ENCODE results near the gene PLA2G4F.

PLA2G4F gene, protein sequence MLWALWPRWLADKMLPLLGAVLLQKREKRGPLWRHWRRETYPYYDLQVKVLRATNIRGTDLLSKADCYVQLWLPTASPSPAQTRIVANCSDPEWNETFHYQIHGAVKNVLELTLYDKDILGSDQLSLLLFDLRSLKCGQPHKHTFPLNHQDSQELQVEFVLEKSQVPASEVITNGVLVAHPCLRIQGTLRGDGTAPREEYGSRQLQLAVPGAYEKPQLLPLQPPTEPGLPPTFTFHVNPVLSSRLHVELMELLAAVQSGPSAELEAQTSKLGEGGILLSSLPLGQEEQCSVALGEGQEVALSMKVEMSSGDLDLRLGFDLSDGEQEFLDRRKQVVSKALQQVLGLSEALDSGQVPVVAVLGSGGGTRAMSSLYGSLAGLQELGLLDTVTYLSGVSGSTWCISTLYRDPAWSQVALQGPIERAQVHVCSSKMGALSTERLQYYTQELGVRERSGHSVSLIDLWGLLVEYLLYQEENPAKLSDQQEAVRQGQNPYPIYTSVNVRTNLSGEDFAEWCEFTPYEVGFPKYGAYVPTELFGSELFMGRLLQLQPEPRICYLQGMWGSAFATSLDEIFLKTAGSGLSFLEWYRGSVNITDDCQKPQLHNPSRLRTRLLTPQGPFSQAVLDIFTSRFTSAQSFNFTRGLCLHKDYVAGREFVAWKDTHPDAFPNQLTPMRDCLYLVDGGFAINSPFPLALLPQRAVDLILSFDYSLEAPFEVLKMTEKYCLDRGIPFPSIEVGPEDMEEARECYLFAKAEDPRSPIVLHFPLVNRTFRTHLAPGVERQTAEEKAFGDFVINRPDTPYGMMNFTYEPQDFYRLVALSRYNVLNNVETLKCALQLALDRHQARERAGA

GRCh38 chr15:42156243-42156922 is at the start of gene PLA2G4F:
PLA2G4F (minus strand) TSS chr15:42156636; CDS start chr15:42156549, 87 bp downstream.
- DNase-seq = no peak

DNA sequence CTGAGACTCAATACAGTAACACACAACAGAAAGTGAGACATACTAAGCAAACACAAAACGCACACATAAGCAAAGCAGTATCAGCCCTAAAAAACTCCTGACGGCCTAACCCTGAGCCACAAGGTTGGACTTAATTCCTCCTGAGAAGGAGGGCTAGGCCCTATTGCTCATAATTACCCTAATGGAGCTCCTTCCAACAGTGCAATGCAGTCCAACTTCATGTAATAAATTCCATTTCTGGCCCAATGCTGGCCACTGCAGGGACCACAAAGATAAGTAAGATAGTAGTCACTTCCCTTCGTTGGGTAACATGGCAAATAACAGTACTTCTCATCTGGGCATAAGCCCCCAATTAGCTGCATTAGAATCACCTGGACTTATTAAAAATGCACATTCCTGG is 47.5 kb upstream of the PLA2G4F start:
- DNase-seq = no peak

DNA sequence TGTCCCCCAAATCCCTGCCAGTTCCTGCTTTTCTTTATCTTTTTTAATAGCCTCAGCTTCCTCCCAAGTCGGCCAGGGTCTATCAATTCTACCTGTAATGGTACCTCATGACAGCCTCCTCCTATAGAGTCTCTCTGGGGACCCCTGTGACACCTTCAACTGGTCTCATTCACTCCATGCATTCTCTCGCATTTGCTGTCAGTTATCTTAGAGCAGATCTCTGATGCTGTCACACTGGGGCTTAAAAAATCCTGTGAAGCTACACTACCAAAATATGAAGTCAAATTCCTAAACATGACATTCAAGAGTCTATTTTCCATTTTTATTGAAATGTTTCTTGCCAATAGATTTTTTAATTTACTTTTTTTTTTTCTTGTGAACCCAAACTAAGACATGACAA is 46.2 kb upstream of the PLA2G4F start:
- no peak for DNase-seq

DNA sequence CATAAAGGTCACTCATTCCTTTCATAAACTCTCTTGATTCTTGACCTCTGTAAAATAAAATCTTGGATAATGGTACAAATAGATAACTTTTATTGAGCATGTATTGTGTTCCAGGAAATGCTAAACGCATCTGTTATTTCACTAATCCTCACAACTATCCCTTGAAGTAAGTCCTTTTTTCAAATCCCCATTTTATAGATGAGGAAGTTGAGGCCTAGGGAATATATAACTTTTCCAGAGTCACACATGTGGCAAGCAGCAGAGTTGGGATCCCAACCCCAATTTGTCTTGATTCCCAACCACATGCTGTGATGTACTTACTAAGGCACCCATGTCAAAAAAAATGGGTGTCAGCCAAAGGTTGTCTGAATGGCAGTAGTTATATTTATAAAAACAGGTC is 45.4 kb upstream of the PLA2G4F start:
- no peak for DNase-seq

- DNase-seq = no peak
These were observed 42.7 kb upstream of the PLA2G4F start for GRCh38 chr15:42199126-42199525.

GRCh38 chr15:42198516-42198915 is 42.1 kb upstream of the PLA2G4F start:
- no peak for DNase-seq

DNA sequence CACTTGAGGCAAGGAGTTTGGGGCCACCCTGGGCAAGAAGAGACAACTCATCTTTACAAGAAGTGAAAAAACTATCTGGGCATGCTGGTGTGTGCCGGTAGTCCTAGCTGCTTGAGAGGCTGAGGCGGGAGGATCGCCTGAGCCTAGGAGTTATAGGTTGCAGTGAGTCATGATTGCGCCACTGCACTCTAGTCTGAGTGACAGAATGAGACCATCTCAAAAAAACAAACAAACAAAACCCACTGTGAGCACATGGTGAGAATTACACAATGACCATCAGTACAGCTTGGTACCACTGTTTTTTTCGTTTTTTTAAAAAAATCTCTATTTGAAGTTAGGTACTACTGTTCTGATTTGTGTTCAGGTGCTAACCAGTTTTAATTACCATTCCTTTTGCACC is 38.1 kb upstream of the PLA2G4F start:
- no peak for DNase-seq

- no peak for DNase-seq
These were observed 36.9 kb upstream of the PLA2G4F start for GRCh38 chr15:42193383-42193782.

GRCh38 chr15:42191610-42192346 is 35.3 kb upstream of the PLA2G4F start:
- no peak for DNase-seq

- DNase-seq = no peak
These were observed 33.9 kb upstream of the PLA2G4F start for GRCh38 chr15:42190370-42190769.

GRCh38 chr15:42185801-42186200 is 29.4 kb upstream of the PLA2G4F start:
- DNase-seq = no peak

- DNase-seq = no peak
These were observed 28.3 kb upstream of the PLA2G4F start for GRCh38 chr15:42184736-42185135.

DNA sequence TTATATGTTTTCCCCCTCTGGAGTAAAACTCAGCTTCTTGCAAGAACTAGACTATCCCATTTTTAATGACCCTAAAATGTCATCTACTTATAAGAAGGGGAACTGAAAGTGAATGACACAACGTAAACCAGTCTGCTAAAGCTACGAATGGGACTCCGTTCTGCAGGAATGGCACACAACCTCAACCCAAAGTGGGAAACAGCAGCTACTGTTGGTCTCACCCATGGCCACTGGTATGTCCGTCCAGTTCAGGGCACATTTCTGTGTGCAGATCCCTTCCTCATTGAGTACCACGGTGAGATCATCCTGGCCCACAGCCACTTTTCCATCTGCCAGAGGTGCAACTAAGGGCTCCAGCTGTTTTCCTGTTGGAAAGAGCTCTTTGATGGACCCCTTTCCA is 27.9 kb upstream of the PLA2G4F start:
- DNase-seq = peak in 1 of 58 donors; percentile 30

- peak in 1 of 58 donors; percentile 16 for DNase-seq
These were observed 26.5 kb upstream of the PLA2G4F start for GRCh38 chr15:42182961-42183360.

DNA sequence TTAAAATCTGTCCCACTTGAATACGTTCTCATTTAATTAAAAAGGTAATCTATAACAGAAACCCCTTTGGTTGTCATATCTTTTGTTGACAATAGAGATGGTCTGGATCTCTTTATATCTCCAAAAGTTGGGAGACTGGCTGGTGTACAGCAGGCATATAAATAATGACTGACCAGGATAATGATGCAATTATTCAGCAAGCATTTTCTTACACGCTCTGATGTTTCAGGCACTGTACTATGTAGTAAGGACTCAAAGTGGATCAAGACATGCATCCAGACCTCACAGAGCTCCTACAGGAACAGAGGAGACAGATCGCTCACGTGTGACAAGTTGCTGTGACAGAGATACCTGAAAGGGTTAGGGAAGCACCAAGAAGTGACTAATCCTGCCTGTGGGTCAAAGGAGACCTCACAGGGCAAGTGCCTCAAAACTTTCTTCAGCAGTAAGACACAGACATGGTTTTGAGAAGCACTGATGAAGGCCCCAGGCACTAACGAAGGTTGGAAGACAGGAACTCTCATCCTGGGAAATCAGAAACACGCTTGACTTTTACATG is 26.0 kb upstream of the PLA2G4F start:
- DNase-seq = no peak

GRCh38 chr15:42178056-42178455 is 21.6 kb upstream of the PLA2G4F start:
- DNase-seq = no peak

DNA sequence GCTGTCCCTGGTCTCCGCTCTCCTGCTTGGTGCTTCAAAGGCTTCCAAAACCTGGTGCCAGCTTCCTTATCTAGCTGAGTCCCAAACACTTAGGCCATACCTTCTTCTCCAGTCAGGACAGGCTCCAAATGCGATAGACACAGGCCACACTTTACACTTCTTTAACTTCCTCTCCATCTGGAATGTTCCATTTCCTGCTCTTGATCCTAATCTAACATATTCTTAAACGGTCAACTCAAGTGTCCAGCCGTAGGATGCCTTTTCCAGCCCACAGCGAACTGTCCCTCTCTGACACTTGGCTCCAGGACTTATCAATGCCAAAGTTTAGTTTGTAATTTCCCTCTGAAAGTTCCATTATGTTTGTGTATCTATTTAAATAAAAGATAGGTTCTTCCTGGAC is 19.2 kb upstream of the PLA2G4F start:
- DNase-seq = no peak

DNA sequence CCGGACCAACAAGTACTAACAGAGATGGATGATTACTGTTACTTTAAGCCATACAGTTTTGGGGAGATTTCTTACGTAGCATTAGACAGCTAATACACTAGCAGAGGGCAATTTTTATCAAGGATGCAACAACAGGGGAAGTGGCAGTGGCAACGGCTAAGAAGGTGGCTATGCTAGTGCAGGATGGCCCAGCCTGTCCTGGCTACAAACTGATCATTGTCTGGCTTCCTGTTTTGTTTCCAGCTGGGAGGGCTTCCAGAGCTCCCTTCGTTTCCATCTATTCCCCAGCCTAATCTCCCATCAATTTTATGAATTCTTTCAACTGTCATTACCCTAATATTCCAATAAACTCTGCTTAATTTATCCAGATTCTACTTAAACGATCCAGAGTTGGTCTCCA is 16.0 kb upstream of the PLA2G4F start:
- DNase-seq = no peak

- DNase-seq = no peak
These were observed 15.4 kb upstream of the PLA2G4F start for GRCh38 chr15:42171795-42172194.

DNA sequence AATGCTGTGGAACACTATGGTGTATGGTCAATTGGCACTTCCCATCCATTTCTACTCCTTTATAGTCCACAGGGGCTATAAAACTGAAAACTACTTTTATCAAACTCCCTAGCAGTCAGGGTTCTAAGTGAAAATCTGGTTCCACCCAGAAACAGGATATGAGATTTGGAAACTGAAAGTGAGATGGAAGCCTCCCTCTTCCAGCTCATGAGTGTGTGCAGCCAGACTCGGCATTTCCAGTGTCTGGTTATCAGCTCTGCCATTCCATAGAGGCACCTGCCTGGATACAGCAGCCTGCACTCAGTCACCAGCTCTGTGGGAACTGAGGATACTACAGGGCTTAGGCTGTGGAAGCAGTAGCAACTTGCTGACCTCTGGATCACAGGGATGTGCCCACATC is 14.7 kb upstream of the PLA2G4F start:
- DNase-seq = no peak

Measured in anterior cingulate cortex (tissue), 58 donors.